HG02588 (cell line): ENCODE results near the gene DPP10.
"Not testable (repeated sequence)": the region's sequence is repeated elsewhere in the genome, so short reads cannot be mapped to it uniquely, and the experiment has no call there.

Experiments used
- ATAC-seq: cut with Tn5 transposase; IDR thresholded peaks from one replicate; pipeline ENCODE4 v1.9.1; 2021; ENCODE audit warnings: mild to moderate bottlenecking, moderate library complexity; ENCODE audit not compliant: unreplicated experiment

Gene DPP10

GRCh38 chr2:114937366-114937930 lies 495.0 kb downstream of the DPP10 start:
- no peak for ATAC-seq

- ATAC-seq, result no peak
Observed at GRCh38 chr2:114940785-114941458, 498.5 kb downstream of the DPP10 start.

GRCh38 chr2:114949228-114949804 lies 506.9 kb downstream of the DPP10 start:
- ATAC-seq, result no peak

- no peak for ATAC-seq
Observed at GRCh38 chr2:114960389-114960788, 517.9 kb downstream of the DPP10 start.

GRCh38 chr2:114962532-114962931 lies 520.1 kb downstream of the DPP10 start:
- ATAC-seq, result no peak

GRCh38 chr2:114968748-114969400 lies 526.4 kb downstream of the DPP10 start:
- ATAC-seq, result no peak

- ATAC-seq, result not testable (repeated sequence)
Observed at GRCh38 chr2:115004321-115004720, 561.9 kb downstream of the DPP10 start.

- ATAC-seq, result no peak
Observed at GRCh38 chr2:115011721-115012120, 569.3 kb downstream of the DPP10 start.

- not testable (repeated sequence) for ATAC-seq
Observed at GRCh38 chr2:115022013-115022412, 579.6 kb downstream of the DPP10 start.

- no peak for ATAC-seq
Observed at GRCh38 chr2:115034801-115035200, 592.4 kb downstream of the DPP10 start.

GRCh38 chr2:115036818-115037217 lies 594.4 kb downstream of the DPP10 start:
- no peak for ATAC-seq

- no peak for ATAC-seq
Observed at GRCh38 chr2:115057473-115057872, 615.0 kb downstream of the DPP10 start.

- ATAC-seq, result no peak
Observed at GRCh38 chr2:115070002-115070401, 627.6 kb downstream of the DPP10 start.

- ATAC-seq, result no peak
Observed at GRCh38 chr2:115071534-115071933, 629.1 kb downstream of the DPP10 start.

GRCh38 chr2:115075800-115076199 lies 633.4 kb downstream of the DPP10 start:
- ATAC-seq, result no peak

GRCh38 chr2:115077626-115078025 lies 635.2 kb downstream of the DPP10 start:
- ATAC-seq, result no peak

GRCh38 chr2:115083225-115083624 lies 640.8 kb downstream of the DPP10 start:
- ATAC-seq, result no peak

- ATAC-seq, result no peak
Observed at GRCh38 chr2:115083711-115084110, 641.3 kb downstream of the DPP10 start.

- no peak for ATAC-seq
Observed at GRCh38 chr2:115084446-115084845, 642.0 kb downstream of the DPP10 start.

GRCh38 chr2:115086051-115086620 lies 643.7 kb downstream of the DPP10 start:
- ATAC-seq, result not testable (repeated sequence)

- ATAC-seq, result no peak
Observed at GRCh38 chr2:115094441-115094840, 652.0 kb downstream of the DPP10 start.

GRCh38 chr2:115105966-115106365 lies 663.5 kb downstream of the DPP10 start:
- ATAC-seq, result no peak
